Tibial nerve (tissue), 4 donors: ENCODE measurements around the gene PRM1.

Source experiments
- CTCF ChIP-seq, 5 experiments: fragments of 200-600 bp in 3 of 5; fragments of 450-650 bp in 2 of 5; sonication (generic) in 3 of 5; IDR thresholded peaks; one replicate each; pipeline ENCODE4 v1.5.1; 2016 to 2019; ENCODE audit warnings: antibody characterized with exemption in 5 of 5, mild to moderate bottlenecking in 3 of 5, moderate library complexity in 2 of 5
- EP300 ChIP-seq, 2 donors: sonication (generic); formaldehyde crosslinking; IDR thresholded peaks; one replicate each; pipeline ENCODE4 v1.6.1; 2017; ENCODE audit warnings: antibody characterized with exemption in 2 of 2, mild to moderate bottlenecking in 1 of 2
- POLR2A ChIP-seq, 2 donors: fragments of 450-650 bp; IDR thresholded peaks; one replicate each; pipeline ENCODE4 v1.6.1; 2017; ENCODE audit warnings: antibody characterized with exemption in 2 of 2, mild to moderate bottlenecking in 2 of 2, moderate library complexity in 2 of 2

GRCh38 chr16:11278681-11279628 lies 2.2 kb downstream of the PRM1 start:
- no peak for TF ChIP-seq CTCF (IDR thresholded peaks at IDR 0.05)
- no peak for TF ChIP-seq EP300 (IDR thresholded peaks at IDR 0.05)
- no peak for TF ChIP-seq POLR2A (IDR thresholded peaks at IDR 0.05)
